H9 (cell line): ENCODE measurements around the gene EHD4. TPM values are rescaled to one million over a fixed set of nuclear protein-coding genes. Genes with fewer than 3 reads are reported as not detected.

ENCODE experiments used
- DNase-seq: peaks from one replicate; pipeline ENCODE4 v3.0.0-alpha.2; 2017
- H2AFZ ChIP-seq: one replicate; pipeline ENCODE4 v1.6.1; 2013; ENCODE audit warnings: mild to moderate bottlenecking, low read length, control low read depth, moderate library complexity
- H2AK5ac ChIP-seq: 2 replicates; pipeline ENCODE4 v1.6.1; 2013; ENCODE audit warnings: low read length, control low read depth, mixed read lengths; ENCODE audit not compliant: insufficient read length
- H2BK120ac ChIP-seq: one replicate; pipeline ENCODE4 v1.6.1; 2013; ENCODE audit warnings: low read depth, mild to moderate bottlenecking, low read length, control low read depth, inconsistent platforms; ENCODE audit not compliant: poor library complexity, severe bottlenecking
- H2BK12ac ChIP-seq: 2 replicates; pipeline ENCODE4 v1.6.1; 2013; ENCODE audit warnings: low read length, control low read depth, mixed read lengths, low read depth; ENCODE audit not compliant: insufficient read length
- H2BK15ac ChIP-seq: 2 replicates; pipeline ENCODE4 v1.6.1; 2013; ENCODE audit warnings: low read depth, low read length, control low read depth
- H2BK20ac ChIP-seq: one replicate; pipeline ENCODE4 v1.6.1; 2013; ENCODE audit warnings: low read depth, mild to moderate bottlenecking, low read length, control low read depth, inconsistent platforms; ENCODE audit not compliant: poor library complexity, severe bottlenecking
- H2BK5ac ChIP-seq: 2 replicates; pipeline ENCODE4 v1.6.1; 2013; ENCODE audit warnings: low read length, control low read depth, mixed read lengths; ENCODE audit not compliant: insufficient read length
- H3K14ac ChIP-seq: 2 replicates; pipeline ENCODE4 v1.6.1; 2013; ENCODE audit warnings: low read length, control low read depth; ENCODE audit not compliant: insufficient read depth
- H3K18ac ChIP-seq: 2 replicates; pipeline ENCODE4 v1.6.1; 2013; ENCODE audit warnings: low read depth, mild to moderate bottlenecking, mixed read lengths, low read length, control low read depth; ENCODE audit not compliant: insufficient read length
- H3K23ac ChIP-seq: 2 replicates; pipeline ENCODE4 v1.6.1; 2013; ENCODE audit warnings: low read length, control low read depth, mixed read lengths, low read depth; ENCODE audit not compliant: insufficient read length
- H3K23me2 ChIP-seq: 2 replicates; pipeline ENCODE4 v1.6.1; 2013; ENCODE audit warnings: low read depth, mild to moderate bottlenecking, mixed read lengths, low read length, control low read depth; ENCODE audit not compliant: insufficient read length, poor library complexity, severe bottlenecking
- H3K27ac ChIP-seq: 2 replicates; pipeline ENCODE4 v1.5.1; 2013; ENCODE audit warnings: low read length, control low read depth, mixed read lengths, low read depth; ENCODE audit not compliant: insufficient read length
- H3K27me3 ChIP-seq: 2 replicates; pipeline ENCODE4 v1.6.1; 2013; ENCODE audit warnings: low read length, control low read depth, inconsistent platforms; ENCODE audit not compliant: insufficient read depth
- H3K4ac ChIP-seq: 2 replicates; pipeline ENCODE4 v1.6.1; 2013; ENCODE audit warnings: low read depth, mild to moderate bottlenecking, control low read depth, inconsistent platforms, low read length, moderate library complexity
- H3K4me1 ChIP-seq: 2 replicates; pipeline ENCODE4 v1.6.1; 2013; ENCODE audit warnings: low read length, control low read depth, inconsistent platforms; ENCODE audit not compliant: insufficient read depth
- H3K4me2 ChIP-seq: 2 replicates; pipeline ENCODE4 v1.6.1; 2013; ENCODE audit warnings: low read length, control low read depth, mixed read lengths; ENCODE audit not compliant: insufficient read length, insufficient read depth
- H3K56ac ChIP-seq: 2 replicates; pipeline ENCODE4 v1.6.1; 2013; ENCODE audit warnings: low read depth, mild to moderate bottlenecking, mixed read lengths, low read length, control low read depth; ENCODE audit not compliant: insufficient read length
- H3K79me1 ChIP-seq: 2 replicates; pipeline ENCODE4 v1.6.1; 2013; ENCODE audit warnings: low read depth, mild to moderate bottlenecking, moderate library complexity, low read length, control low read depth, inconsistent platforms; ENCODE audit not compliant: insufficient read depth, poor library complexity, severe bottlenecking
- H3K79me2 ChIP-seq: 2 replicates; pipeline ENCODE4 v1.6.1; 2013; ENCODE audit warnings: low read length, control low read depth, inconsistent platforms; ENCODE audit not compliant: insufficient read depth
- H3K9ac ChIP-seq: 2 replicates; pipeline ENCODE4 v1.6.1; 2013; ENCODE audit warnings: low read length, control low read depth, mixed read lengths; ENCODE audit not compliant: insufficient read length; ENCODE audit errors: extremely low read depth
- H3K9me3 ChIP-seq: one replicate; pipeline ENCODE4 v1.6.1; 2013; ENCODE audit warnings: low read depth, low read length, inconsistent platforms; ENCODE audit not compliant: control insufficient read depth
- H3T11ph ChIP-seq: one replicate; pipeline ENCODE4 v1.6.1; 2013; ENCODE audit warnings: mild to moderate bottlenecking, low read length, control low read depth, inconsistent platforms
- H4K20me1 ChIP-seq: one replicate; pipeline ENCODE4 v1.6.1; 2013; ENCODE audit not compliant: control insufficient read depth, insufficient read length, insufficient read depth
- H4K5ac ChIP-seq: 2 replicates; pipeline ENCODE4 v1.6.1; 2013; ENCODE audit warnings: low read depth, mild to moderate bottlenecking, mixed read lengths, low read length, control low read depth; ENCODE audit not compliant: insufficient read length
- H4K8ac ChIP-seq: replicated peaks from 2 replicates; pipeline ENCODE4 v1.6.1; 2013; ENCODE audit warnings: low read length, control low read depth, mixed read lengths, low read depth; ENCODE audit not compliant: insufficient read length
- H4K91ac ChIP-seq: 2 replicates; pipeline ENCODE4 v1.6.1; 2013; ENCODE audit warnings: low read depth, mild to moderate bottlenecking, moderate library complexity, mixed read lengths, low read length, control low read depth; ENCODE audit not compliant: insufficient read length
- H3K27ac Mint-ChIP-seq, 3 experiments: 2 replicates in 2 of 3; 3 replicates in 1 of 3; pipeline ENCODE4 v1.8.0; 2020 to 2021; ENCODE audit warnings: mixed read lengths in 3 of 3, mild to moderate bottlenecking in 1 of 3, moderate library complexity in 1 of 3
- H3K27me3 Mint-ChIP-seq: 2 replicates; pipeline ENCODE4 v1.8.0; 2021; ENCODE audit warnings: low read depth, mild to moderate bottlenecking, moderate library complexity, mixed read lengths
- H3K36me3 Mint-ChIP-seq, 3 experiments: 2 replicates in 2 of 3; 3 replicates in 1 of 3; pipeline ENCODE4 v1.8.0; 2020 to 2021; ENCODE audit warnings: low read depth in 3 of 3, mixed read lengths in 3 of 3; ENCODE audit not compliant: insufficient read depth in 1 of 3
- H3K4me1 Mint-ChIP-seq, 2 experiments: 2 replicates each; pipeline ENCODE4 v1.8.0; 2020; ENCODE audit warnings: mixed read lengths in 2 of 2
- H3K4me3 Mint-ChIP-seq, 2 experiments: 2 replicates in 1 of 2; 3 replicates in 1 of 2; pipeline ENCODE4 v1.8.0; 2020 to 2021; ENCODE audit warnings: mild to moderate bottlenecking in 2 of 2, mixed read lengths in 2 of 2, moderate library complexity in 1 of 2
- H3K9me3 Mint-ChIP-seq, 2 experiments: 2 replicates in 1 of 2; 3 replicates in 1 of 2; pipeline ENCODE4 v1.8.0; 2020; ENCODE audit warnings: mild to moderate bottlenecking in 2 of 2, mixed read lengths in 2 of 2, moderate library complexity in 1 of 2
- CTCF ChIP-seq: fragments of 200-600 bp; sonication (generic); conservative IDR thresholded peaks from 3 replicates; pipeline ENCODE4 v1.8.0; 2021; ENCODE audit warnings: antibody characterized with exemption, mild to moderate bottlenecking
- WGBS: extraction: QIAGEN DNeasy Blood & Tissue Kit; methylation state at CpG from one replicate; pipeline ENCODE4 v1.1.7; 2013; ENCODE audit warnings: missing lambda C conversion rate, low lambda C conversion rate, mixed read lengths; ENCODE audit not compliant: insufficient read length; ENCODE audit errors: extremely low coverage; 5-methylcytosine and 5-hydroxymethylcytosine counted together
- total RNA-seq: library from RNA; stranded (reverse); gene quantifications from 2 replicates; pipeline ENCODE4 v1.2.1, GENCODE V29; 2021

The EHD4 gene
- total RNA-seq, 1 experiment from 2014 or later, result 22.9 TPM

- Histone ChIP-seq H3K27ac (no peak overlapping the region), H3K9me3 (no peaks in the 10 kb centered on the region), H2BK120ac (no peak overlapping the region), H3K56ac (no peak overlapping the region), H3K14ac (no peak overlapping the region), H2AFZ (no peak overlapping the region), H3K18ac (no peak overlapping the region), H3K79me2 (no peaks in the 10 kb centered on the region), H3K4me2 (no peak overlapping the region), H3T11ph (no peak overlapping the region), H3K23ac (no peak overlapping the region), H2AK5ac (no peak overlapping the region), H3K4ac (no peak overlapping the region), H3K9ac (no peak overlapping the region), H3K4me1 (no peaks in the 10 kb centered on the region), H4K91ac (no peak overlapping the region), H2BK20ac (no peak overlapping the region), H4K20me1 (no peaks in the 10 kb centered on the region), H2BK15ac (no peak overlapping the region), H3K79me1 (no peaks in the 10 kb centered on the region), H2BK12ac (no peak overlapping the region), H3K27me3 (no peaks in the 10 kb centered on the region), H4K8ac (no peak overlapping the region), H2BK5ac (no peak overlapping the region), H3K23me2 (no peaks in the 10 kb centered on the region), H4K5ac (no peak overlapping the region)
- TF ChIP-seq CTCF, result no peak
- no CpG with 5 or more reads among the region's 11 CpGs for WGBS
- Mint-ChIP-seq H3K4me1 (peaks cover 10 to 15% of the 10 kb centered on the region in 2 experiments), H3K9me3 (no peaks in the 10 kb centered on the region; a peak in 1 of 5 replicates), H3K4me3 (no peak overlapping the region), H3K27ac (peak overlapping the region; percentile 3 to 89 (median 31); a peak in 4 of 7 replicates), H3K27me3 (no peaks in the 10 kb centered on the region), H3K36me3 (peaks cover 0 to 28% (median 8%) of the 10 kb centered on the region in 3 experiments; a peak in 5 of 7 replicates)
- DNase-seq, result no peak
Observed at GRCh38 chr15:41895491-41895890, 76.9 kb downstream of the EHD4 start.
